Panc1 (cell line): Measurements from ENCODE around the gene TIMM9.

Experiments used
- POLR2AphosphoS5 ChIP-seq: IDR thresholded peaks from 2 replicates; pipeline ENCODE4 v1.6.1; 2012; ENCODE audit warnings: mild to moderate bottlenecking, low read depth, low read length, moderate library complexity
- SIN3A ChIP-seq: IDR thresholded peaks from 2 replicates; pipeline ENCODE4 v1.6.1; 2012; ENCODE audit warnings: low read depth, mild to moderate bottlenecking, low read length, moderate library complexity, borderline replicate concordance; ENCODE audit not compliant: insufficient read depth
- TCF7L2 ChIP-seq: IDR thresholded peaks from 2 replicates; pipeline ENCODE4 v1.6.1; 2011; ENCODE audit warnings: mild to moderate bottlenecking, low read depth, low read length, inconsistent platforms
- TF ChIP-seq, protein P1 (sequence below): fragments of 450-650 bp; IDR thresholded peaks from 2 replicates; pipeline ENCODE4 v1.5.1; 2017; ENCODE audit warnings: mild to moderate bottlenecking
- TF ChIP-seq, protein P2 (sequence below), 2 experiments: IDR thresholded peaks; 2 replicates each; pipeline ENCODE4 v1.6.1; 2011 to 2012; ENCODE audit warnings: low read depth in 2 of 2, control low read depth in 1 of 2, low read length in 1 of 2, mild to moderate bottlenecking in 1 of 2, moderate library complexity in 1 of 2; ENCODE audit not compliant: insufficient read depth in 1 of 2

DNA sequence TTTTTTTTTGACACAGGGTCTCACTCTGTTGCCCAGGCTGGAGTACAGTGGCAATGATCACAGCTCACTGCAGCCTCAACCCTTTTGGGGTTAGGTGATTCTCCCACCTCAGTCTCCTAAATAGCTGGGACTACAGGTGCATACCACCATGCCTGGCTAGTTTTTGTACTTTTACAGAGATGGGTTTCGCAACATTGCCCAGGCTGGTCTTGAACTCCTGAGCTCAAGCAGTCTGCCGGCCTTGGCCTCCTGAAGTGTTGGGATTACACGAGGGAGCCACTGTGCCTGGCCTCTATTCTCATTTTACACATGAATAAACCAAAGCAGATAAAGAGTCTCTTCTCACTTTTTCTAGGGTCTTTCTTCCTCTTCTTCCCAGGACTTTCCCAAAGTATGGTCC lies 28.4 kb downstream of the TIMM9 start:
- no peak for TF ChIP-seq POLR2AphosphoS5
- TF ChIP-seq, protein P1, sequence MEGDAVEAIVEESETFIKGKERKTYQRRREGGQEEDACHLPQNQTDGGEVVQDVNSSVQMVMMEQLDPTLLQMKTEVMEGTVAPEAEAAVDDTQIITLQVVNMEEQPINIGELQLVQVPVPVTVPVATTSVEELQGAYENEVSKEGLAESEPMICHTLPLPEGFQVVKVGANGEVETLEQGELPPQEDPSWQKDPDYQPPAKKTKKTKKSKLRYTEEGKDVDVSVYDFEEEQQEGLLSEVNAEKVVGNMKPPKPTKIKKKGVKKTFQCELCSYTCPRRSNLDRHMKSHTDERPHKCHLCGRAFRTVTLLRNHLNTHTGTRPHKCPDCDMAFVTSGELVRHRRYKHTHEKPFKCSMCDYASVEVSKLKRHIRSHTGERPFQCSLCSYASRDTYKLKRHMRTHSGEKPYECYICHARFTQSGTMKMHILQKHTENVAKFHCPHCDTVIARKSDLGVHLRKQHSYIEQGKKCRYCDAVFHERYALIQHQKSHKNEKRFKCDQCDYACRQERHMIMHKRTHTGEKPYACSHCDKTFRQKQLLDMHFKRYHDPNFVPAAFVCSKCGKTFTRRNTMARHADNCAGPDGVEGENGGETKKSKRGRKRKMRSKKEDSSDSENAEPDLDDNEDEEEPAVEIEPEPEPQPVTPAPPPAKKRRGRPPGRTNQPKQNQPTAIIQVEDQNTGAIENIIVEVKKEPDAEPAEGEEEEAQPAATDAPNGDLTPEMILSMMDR: no peak
- no peak for TF ChIP-seq TCF7L2
- TF ChIP-seq SIN3A: no peak
- TF ChIP-seq, protein P2, sequence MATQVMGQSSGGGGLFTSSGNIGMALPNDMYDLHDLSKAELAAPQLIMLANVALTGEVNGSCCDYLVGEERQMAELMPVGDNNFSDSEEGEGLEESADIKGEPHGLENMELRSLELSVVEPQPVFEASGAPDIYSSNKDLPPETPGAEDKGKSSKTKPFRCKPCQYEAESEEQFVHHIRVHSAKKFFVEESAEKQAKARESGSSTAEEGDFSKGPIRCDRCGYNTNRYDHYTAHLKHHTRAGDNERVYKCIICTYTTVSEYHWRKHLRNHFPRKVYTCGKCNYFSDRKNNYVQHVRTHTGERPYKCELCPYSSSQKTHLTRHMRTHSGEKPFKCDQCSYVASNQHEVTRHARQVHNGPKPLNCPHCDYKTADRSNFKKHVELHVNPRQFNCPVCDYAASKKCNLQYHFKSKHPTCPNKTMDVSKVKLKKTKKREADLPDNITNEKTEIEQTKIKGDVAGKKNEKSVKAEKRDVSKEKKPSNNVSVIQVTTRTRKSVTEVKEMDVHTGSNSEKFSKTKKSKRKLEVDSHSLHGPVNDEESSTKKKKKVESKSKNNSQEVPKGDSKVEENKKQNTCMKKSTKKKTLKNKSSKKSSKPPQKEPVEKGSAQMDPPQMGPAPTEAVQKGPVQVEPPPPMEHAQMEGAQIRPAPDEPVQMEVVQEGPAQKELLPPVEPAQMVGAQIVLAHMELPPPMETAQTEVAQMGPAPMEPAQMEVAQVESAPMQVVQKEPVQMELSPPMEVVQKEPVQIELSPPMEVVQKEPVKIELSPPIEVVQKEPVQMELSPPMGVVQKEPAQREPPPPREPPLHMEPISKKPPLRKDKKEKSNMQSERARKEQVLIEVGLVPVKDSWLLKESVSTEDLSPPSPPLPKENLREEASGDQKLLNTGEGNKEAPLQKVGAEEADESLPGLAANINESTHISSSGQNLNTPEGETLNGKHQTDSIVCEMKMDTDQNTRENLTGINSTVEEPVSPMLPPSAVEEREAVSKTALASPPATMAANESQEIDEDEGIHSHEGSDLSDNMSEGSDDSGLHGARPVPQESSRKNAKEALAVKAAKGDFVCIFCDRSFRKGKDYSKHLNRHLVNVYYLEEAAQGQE (IDR thresholded peaks at IDR 0.05; ENCODE audit: insufficient read depth in 1 of 2, low read depth in 2 of 2, low read length in 1 of 2): no peak
